ENCODE measurements around the gene TMEM91.

DNA sequence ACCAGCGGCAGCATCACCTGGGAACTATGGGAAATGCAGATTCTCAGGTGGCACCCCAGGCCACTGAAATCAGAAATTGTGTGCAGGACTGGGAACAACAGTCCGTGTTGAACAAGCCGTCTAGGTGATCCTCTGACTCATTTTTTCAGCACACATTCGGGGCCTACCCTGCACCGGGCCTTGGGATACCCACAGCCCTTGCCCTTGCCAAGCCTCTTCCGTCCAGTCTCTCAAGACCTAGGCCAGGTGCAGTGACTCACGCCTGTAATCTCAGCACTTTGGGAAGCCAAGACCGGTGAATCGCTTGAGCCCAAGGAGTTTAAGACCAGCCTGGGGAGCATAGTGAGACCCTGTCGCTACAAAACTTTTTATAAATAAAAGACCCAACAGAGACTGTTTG is 40.9 kb upstream of the TMEM91 start:
- TF ChIP-seq, protein P1, sequence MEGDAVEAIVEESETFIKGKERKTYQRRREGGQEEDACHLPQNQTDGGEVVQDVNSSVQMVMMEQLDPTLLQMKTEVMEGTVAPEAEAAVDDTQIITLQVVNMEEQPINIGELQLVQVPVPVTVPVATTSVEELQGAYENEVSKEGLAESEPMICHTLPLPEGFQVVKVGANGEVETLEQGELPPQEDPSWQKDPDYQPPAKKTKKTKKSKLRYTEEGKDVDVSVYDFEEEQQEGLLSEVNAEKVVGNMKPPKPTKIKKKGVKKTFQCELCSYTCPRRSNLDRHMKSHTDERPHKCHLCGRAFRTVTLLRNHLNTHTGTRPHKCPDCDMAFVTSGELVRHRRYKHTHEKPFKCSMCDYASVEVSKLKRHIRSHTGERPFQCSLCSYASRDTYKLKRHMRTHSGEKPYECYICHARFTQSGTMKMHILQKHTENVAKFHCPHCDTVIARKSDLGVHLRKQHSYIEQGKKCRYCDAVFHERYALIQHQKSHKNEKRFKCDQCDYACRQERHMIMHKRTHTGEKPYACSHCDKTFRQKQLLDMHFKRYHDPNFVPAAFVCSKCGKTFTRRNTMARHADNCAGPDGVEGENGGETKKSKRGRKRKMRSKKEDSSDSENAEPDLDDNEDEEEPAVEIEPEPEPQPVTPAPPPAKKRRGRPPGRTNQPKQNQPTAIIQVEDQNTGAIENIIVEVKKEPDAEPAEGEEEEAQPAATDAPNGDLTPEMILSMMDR (CRISPR knock-in tag; IDR thresholded peaks at IDR 0.05), result no peak
- TF ChIP-seq EP300 (IDR thresholded peaks at IDR 0.05; ENCODE audit: low read depth in 2 of 2, low read length in 2 of 2) (no peak), EP300 (CRISPR knock-in tag; IDR thresholded peaks at IDR 0.05; ENCODE audit: borderline replicate concordance) (no peak), ISX (CRISPR knock-in tag; conservative IDR thresholded peaks at IDR 0.05) (no peak), PRPF4 (IDR thresholded peaks at IDR 0.05; ENCODE audit: low read depth, low read length, poor library complexity, severe bottlenecking) (no peak), NFAT5 (CRISPR knock-in tag; IDR thresholded peaks at IDR 0.05) (no peak), SOX13 (IDR thresholded peaks at IDR 0.05) (no peak), SOX13 (CRISPR knock-in tag; conservative IDR thresholded peaks at IDR 0.05 in 1 of 2, IDR thresholded peaks at IDR 0.05 in 1 of 2) (no peak), HHEX (CRISPR knock-in tag; IDR thresholded peaks at IDR 0.05) (no peak)

All from HepG2 (cell line).